Measurements from ENCODE around the gene PPIF. TPM values are rescaled to one million over a fixed set of nuclear protein-coding genes. Genes with fewer than 3 reads are reported as not detected.

The PPIF gene
- total RNA-seq, 1 experiment from 2014 or later = 133 TPM

GRCh38 chr10:79339266-79339665 is 8.0 kb upstream of the PPIF start:
- Mint-ChIP-seq H3K4me1 (ENCODE audit: low read depth, unreplicated experiment) (no peaks in the 10 kb centered on the region), H3K27ac (ENCODE audit: unreplicated experiment) (no peak overlapping the region), H3K9me3 (ENCODE audit: unreplicated experiment) (no peaks in the 10 kb centered on the region), H3K4me3 (ENCODE audit: unreplicated experiment) (no peak overlapping the region), H3K27me3 (ENCODE audit: insufficient read depth, unreplicated experiment) (no peaks in the 10 kb centered on the region), H3K36me3 (ENCODE audit: insufficient read depth, unreplicated experiment) (no peaks in the 10 kb centered on the region)
- intact Hi-C loops (cut with micrococcal nuclease; ENCODE audit: unreplicated experiment) = no loop called here
- no TSS peak for BruUV-seq (replicated peaks)
- Histone ChIP-seq H3K27me3 (replicated peaks; ENCODE audit: control insufficient read depth, insufficient read depth, low read length) (no peaks in the 10 kb centered on the region), H3K4me3 (ENCODE audit: low read depth, low read length) (no peak overlapping the region), H3K9me3 (no peaks in the 10 kb centered on the region), H3K36me3 (ENCODE audit: control insufficient read depth, insufficient read depth, low read length) (no peaks in the 10 kb centered on the region), H3K4me1 (no peaks in the 10 kb centered on the region)
- ChIA-PET CTCF (no interaction called here), POLR2A (no interaction called here)
- TF ChIP-seq, protein P1, sequence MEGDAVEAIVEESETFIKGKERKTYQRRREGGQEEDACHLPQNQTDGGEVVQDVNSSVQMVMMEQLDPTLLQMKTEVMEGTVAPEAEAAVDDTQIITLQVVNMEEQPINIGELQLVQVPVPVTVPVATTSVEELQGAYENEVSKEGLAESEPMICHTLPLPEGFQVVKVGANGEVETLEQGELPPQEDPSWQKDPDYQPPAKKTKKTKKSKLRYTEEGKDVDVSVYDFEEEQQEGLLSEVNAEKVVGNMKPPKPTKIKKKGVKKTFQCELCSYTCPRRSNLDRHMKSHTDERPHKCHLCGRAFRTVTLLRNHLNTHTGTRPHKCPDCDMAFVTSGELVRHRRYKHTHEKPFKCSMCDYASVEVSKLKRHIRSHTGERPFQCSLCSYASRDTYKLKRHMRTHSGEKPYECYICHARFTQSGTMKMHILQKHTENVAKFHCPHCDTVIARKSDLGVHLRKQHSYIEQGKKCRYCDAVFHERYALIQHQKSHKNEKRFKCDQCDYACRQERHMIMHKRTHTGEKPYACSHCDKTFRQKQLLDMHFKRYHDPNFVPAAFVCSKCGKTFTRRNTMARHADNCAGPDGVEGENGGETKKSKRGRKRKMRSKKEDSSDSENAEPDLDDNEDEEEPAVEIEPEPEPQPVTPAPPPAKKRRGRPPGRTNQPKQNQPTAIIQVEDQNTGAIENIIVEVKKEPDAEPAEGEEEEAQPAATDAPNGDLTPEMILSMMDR (IDR thresholded peaks at IDR 0.05; ENCODE audit: insufficient read depth in 1 of 2, low read depth in 1 of 2, low read length in 1 of 2, severe bottlenecking in 1 of 2, unreplicated experiment in 1 of 2) = no peak
- no peak for DNase-seq

DNA sequence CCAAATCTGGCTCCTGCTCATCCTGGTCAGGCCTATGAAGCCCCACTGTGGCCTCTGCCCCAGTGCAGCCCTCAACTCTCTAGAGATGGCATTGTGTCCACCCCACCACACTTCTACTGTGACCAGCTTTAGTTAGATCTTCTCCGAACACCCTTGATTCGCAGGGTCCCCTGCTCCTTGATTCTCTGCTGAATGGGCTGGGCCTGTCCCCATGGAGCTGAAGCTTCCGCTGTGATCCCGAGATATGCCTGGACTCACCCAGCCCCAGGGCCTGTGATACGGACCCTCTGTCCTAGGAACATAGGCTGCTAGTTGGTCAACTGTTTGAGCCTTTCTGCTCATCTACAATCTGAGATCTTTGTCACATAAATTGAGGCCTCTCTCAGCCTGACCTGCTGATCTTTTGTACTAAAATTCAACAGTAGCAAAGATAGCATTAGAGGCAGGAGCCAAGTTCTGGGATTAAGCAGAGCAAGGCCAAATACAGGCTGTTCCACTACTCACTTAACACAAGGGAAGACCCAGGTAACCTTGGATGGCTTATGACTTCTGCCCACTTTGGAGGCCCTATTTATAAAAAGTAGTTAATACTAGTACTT is 6.5 kb upstream of the PPIF start:
- Histone ChIP-seq H3K4me3 (ENCODE audit: low read depth, low read length) (no peak overlapping the region), H3K4me1 (no peaks in the 10 kb centered on the region), H3K27me3 (replicated peaks; ENCODE audit: control insufficient read depth, insufficient read depth, low read length) (no peaks in the 10 kb centered on the region), H3K9me3 (no peaks in the 10 kb centered on the region), H3K36me3 (ENCODE audit: control insufficient read depth, insufficient read depth, low read length) (no peaks in the 10 kb centered on the region)
- no peak overlapping the region for H3K27ac Mint-ChIP-seq (ENCODE audit: unreplicated experiment)
- H3K4me3 Mint-ChIP-seq (ENCODE audit: unreplicated experiment) = no peak overlapping the region
- intact Hi-C loops (cut with micrococcal nuclease; ENCODE audit: unreplicated experiment) = no loop called here
- BruUV-seq (replicated peaks) = no TSS peak
- H3K4me1 Mint-ChIP-seq (ENCODE audit: low read depth, unreplicated experiment) = no peaks in the 10 kb centered on the region
- H3K36me3 Mint-ChIP-seq (ENCODE audit: insufficient read depth, unreplicated experiment) = no peaks in the 10 kb centered on the region
- H3K9me3 Mint-ChIP-seq (ENCODE audit: unreplicated experiment) = no peaks in the 10 kb centered on the region
- ChIA-PET POLR2A (no interaction called here), CTCF (no interaction called here)
- H3K27me3 Mint-ChIP-seq (ENCODE audit: insufficient read depth, unreplicated experiment) = no peaks in the 10 kb centered on the region
- TF ChIP-seq, protein P1 (IDR thresholded peaks at IDR 0.05; ENCODE audit: insufficient read depth in 1 of 2, low read depth in 1 of 2, low read length in 1 of 2, severe bottlenecking in 1 of 2, unreplicated experiment in 1 of 2) = no peak
- no peak for DNase-seq

GRCh38 chr10:79342295-79342761 is 4.9 kb upstream of the PPIF start:
- no peaks in the 10 kb centered on the region for H3K9me3 ChIP-seq
- H3K4me1 Mint-ChIP-seq (ENCODE audit: low read depth, unreplicated experiment) = no peaks in the 10 kb centered on the region
- DNase-seq = no peak
- TF ChIP-seq, protein P1 (IDR thresholded peaks at IDR 0.05; ENCODE audit: insufficient read depth in 1 of 2, low read depth in 1 of 2, low read length in 1 of 2, severe bottlenecking in 1 of 2, unreplicated experiment in 1 of 2) = no peak
- H3K36me3 Mint-ChIP-seq (ENCODE audit: insufficient read depth, unreplicated experiment) = no peaks in the 10 kb centered on the region
- H3K4me3 Mint-ChIP-seq (ENCODE audit: unreplicated experiment) = no peak overlapping the region
- H3K27ac Mint-ChIP-seq (ENCODE audit: unreplicated experiment) = no peak overlapping the region
- H3K27me3 ChIP-seq (replicated peaks; ENCODE audit: control insufficient read depth, insufficient read depth, low read length) = no peaks in the 10 kb centered on the region
- H3K36me3 ChIP-seq (ENCODE audit: control insufficient read depth, insufficient read depth, low read length) = no peaks in the 10 kb centered on the region
- BruUV-seq (replicated peaks) = no TSS peak
- ChIA-PET POLR2A (no interaction called here), CTCF (no interaction called here)
- no peak overlapping the region for H3K4me3 ChIP-seq (ENCODE audit: low read depth, low read length)
- H3K9me3 Mint-ChIP-seq (ENCODE audit: unreplicated experiment) = no peaks in the 10 kb centered on the region
- H3K4me1 ChIP-seq = no peaks in the 10 kb centered on the region
- intact Hi-C loops (cut with micrococcal nuclease; ENCODE audit: unreplicated experiment) = no loop called here
- no peaks in the 10 kb centered on the region for H3K27me3 Mint-ChIP-seq (ENCODE audit: insufficient read depth, unreplicated experiment)
